ENCODE results near the gene PSTK.

The PSTK gene

GRCh38 chr10:123004298-123004697 is 24.1 kb downstream of the PSTK start:
- Mint-ChIP-seq H3K27ac (no peak overlapping the region), H3K4me1 (ENCODE audit: low read depth) (peaks cover 64% of the 10 kb centered on the region), H3K9me3 (no peaks in the 10 kb centered on the region), H3K4me3 (no peak overlapping the region), H3K36me3 (ENCODE audit: low read depth) (peaks cover 19% of the 10 kb centered on the region), H3K27me3 (no peaks in the 10 kb centered on the region)

DNA sequence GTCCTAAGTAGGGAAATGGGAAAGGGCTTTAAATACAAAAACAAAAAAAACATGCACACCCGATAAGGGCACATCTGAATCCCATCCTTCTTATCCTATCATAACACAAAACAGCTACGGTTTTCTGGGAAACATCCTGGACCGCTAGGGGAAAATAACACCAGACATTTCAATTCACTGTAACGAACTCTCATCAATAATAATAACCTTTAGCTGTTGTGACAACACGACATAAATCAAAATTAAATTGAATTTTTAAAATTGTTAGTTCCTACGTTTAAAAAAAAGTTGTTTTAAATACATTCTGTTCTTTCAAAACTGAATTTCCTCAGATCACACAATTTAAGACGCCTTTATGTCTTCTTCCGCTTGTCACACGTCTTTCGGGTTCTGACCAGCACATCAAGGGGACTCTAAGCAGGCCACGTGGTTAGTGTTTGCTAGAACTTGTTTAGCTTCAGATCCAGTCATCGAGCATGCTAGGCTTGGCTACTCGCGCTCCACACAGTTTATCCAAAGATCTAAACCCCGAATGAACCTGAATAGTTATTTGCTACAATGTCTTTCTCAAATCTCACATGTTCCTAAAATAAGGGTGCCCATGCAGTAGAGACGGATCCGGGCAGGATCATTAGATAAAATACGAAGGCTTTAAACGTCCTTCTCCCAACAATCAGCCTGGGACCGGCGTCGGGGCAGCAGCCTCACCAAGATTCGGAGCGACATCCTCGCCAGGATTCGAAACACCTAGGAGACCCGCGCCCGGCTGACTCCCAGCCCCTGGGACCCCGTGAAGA is 27.6 kb downstream of the PSTK start:
- Mint-ChIP-seq H3K4me1 (ENCODE audit: low read depth) (peaks cover 59% of the 10 kb centered on the region), H3K36me3 (ENCODE audit: low read depth) (peaks cover 13% of the 10 kb centered on the region), H3K9me3 (no peaks in the 10 kb centered on the region), H3K27me3 (no peaks in the 10 kb centered on the region), H3K27ac (peak overlapping the region; percentile 99), H3K4me3 (peak overlapping the region; percentile 100)

DNA sequence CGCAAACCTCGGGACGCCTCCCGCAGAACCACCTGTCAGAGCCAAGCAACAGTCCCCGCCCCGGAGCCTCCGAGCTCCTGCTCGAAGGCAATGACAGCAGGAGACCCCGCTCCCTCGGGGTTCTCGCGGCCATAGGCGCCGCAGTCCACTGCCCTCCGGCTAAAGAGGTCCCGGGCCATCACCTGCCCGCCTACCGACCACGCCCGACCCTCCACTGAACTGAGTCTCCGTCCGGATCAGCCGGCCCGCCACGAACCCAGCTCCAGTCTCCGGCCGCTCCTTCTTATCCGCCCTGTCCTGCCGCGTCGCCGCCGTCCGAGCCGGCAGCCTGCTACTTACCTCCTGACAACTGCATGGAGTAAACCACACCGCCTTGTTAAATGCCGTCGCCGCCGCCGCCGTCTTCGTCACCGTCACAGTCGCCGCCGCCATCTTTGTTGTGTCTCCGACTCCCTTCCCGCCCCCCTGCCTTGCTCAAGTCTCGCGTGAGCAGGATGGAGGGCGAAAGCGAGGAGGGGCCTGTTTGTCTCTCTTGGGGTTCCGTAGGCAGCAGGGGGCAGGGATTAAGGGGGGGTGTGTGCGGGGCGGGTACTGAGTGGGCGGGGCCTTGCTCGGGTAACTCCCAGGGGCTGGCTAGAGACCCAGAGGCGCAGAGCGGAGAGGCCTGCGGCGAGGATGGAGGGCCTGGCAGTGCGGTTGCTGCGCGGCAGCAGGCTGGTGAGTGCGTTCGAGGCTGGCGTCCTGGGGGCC is 28.3 kb downstream of the PSTK start, which contains the start of the genes ACADSB and IKZF5:
TSS of gene ACADSB (plus strand) at position 652 of the 750 bp plus-strand sequence. CDS start at position 676, 24 bp downstream.
TSS of gene IKZF5 (minus strand) at position 441 of the 750 bp plus-strand sequence. CDS start 10,170 bp downstream, outside the sequence.
- H3K36me3 Mint-ChIP-seq (ENCODE audit: low read depth) = peaks cover 13% of the 10 kb centered on the region
- no peaks in the 10 kb centered on the region for H3K9me3 Mint-ChIP-seq
- H3K4me1 Mint-ChIP-seq (ENCODE audit: low read depth) = peaks cover 58% of the 10 kb centered on the region
- peak within 1 kb of the TSS; percentile 99 for H3K27ac Mint-ChIP-seq
- H3K4me3 Mint-ChIP-seq = peak within 1 kb of the TSS; percentile 100
- no peaks in the 10 kb centered on the region for H3K27me3 Mint-ChIP-seq

DNA sequence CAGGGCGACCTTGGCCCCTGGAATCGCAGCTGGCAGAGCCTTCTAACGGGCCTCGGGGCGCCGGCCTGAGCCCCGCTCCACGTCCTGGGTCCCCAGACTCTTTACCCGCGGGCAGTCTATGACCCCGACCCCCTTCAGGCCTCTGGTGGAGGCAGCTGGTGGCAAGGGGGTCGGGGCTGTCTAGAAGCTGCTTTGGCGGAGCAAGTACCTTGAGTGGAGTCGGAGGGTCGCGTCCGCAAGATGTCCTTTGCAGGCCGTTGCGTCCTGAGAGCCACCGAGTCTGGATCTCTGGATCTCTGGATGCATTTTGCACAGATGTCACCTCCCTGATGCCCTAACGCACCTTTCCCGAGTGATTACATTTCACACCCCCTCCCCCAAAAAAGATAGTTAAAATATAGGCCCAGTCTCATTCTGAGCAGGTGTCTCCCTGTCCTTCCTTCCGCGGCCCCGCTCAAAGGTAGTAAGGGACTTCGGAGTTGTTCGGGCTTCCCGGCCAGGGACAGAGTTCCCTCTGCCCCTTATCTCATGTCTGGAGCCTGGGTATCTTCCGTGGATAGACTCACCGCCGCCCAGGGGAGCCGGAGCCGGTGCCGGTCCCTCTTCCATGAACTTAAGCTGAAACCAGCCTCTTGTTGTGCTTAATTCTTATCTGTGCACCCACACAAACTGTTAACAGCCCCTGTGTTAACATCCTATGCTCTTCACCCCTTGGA is 29.1 kb downstream of the PSTK start:
- H3K4me1 Mint-ChIP-seq (ENCODE audit: low read depth) = peaks cover 51% of the 10 kb centered on the region

DNA sequence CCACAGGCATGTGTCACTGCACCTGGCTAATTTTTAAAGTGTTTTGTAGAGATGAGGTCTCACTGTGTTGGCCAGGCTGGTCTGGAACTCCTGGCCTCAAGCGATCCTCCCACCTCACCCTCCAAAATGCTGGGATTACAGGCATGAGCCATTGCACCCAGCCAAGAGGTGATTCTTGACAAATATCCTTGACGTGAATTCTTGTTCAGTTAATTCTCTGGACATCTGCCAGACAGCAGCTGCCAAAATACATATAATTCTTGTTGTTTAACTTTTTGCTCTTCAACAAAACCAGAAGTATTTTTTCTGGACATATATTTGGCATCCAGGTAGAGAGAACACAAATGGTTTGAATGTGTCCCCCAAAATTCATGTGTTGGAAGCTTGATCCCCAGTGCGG is 31.8 kb downstream of the PSTK start:
- Mint-ChIP-seq H3K9me3 (no peaks in the 10 kb centered on the region), H3K4me3 (no peak overlapping the region), H3K27ac (no peak overlapping the region), H3K27me3 (no peaks in the 10 kb centered on the region), H3K36me3 (ENCODE audit: low read depth) (peaks cover 13% of the 10 kb centered on the region), H3K4me1 (ENCODE audit: low read depth) (peaks cover 31% of the 10 kb centered on the region)

More for the DNA sequence above, 29.1 kb downstream of the PSTK start:
- H3K36me3 Mint-ChIP-seq (ENCODE audit: low read depth) = peaks cover 13% of the 10 kb centered on the region
- no peaks in the 10 kb centered on the region for H3K27me3 Mint-ChIP-seq
- H3K9me3 Mint-ChIP-seq = no peaks in the 10 kb centered on the region
- H3K27ac Mint-ChIP-seq = peak overlapping the region; percentile 99
- H3K4me3 Mint-ChIP-seq = peak overlapping the region; percentile 100

DNA sequence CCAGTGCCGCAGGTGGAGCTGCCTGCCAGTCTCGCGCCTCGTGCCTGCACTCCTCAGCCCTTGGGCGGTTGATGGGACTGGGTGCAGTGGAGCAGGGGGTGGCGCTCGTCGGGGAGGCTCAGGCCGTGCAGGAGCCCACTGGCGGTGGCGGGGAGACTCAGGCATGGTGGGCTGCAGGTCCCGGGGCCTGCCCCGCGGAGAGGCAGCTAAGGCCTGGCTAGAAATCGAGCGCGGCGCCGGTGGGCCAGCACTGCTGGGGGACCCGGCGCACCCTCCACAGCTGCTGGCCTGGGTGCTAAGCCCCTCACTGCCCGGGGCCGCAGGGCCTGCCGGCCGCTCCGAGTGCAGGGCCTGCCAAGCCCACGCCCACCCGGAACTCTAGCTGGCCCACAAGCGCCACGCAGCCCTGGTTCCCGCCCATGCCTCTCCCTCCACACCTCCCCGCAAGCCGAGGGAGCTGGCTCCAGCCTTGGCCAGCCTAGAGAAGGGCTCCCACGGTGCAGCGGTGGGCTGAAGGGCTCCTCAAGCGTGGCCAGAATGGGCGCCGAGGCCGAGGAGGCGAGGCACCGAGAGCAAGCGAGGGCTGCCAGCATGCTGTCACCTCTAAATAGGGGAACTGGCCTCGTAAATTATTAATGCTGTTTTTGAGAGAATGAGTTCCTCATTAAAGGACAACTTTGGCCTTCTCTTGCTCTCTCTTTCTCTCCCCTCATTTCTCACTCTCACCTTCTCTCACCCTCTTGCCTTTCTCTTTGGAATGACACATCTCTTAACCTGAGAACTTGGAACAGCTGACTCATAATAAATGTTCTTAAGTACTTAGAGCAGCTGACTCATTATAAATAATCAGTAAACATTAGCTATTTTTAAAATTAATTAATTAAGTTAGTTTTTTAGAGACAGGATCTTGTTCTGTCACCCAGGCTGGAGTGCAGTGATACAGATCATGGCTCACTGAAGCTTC is 33.5 kb downstream of the PSTK start:
- H3K27ac Mint-ChIP-seq = no peak overlapping the region
- H3K27me3 Mint-ChIP-seq = no peaks in the 10 kb centered on the region
- no peaks in the 10 kb centered on the region for H3K9me3 Mint-ChIP-seq
- no peak overlapping the region for H3K4me3 Mint-ChIP-seq
- peaks cover 9% of the 10 kb centered on the region for H3K36me3 Mint-ChIP-seq (ENCODE audit: low read depth)
- peaks cover 19% of the 10 kb centered on the region for H3K4me1 Mint-ChIP-seq (ENCODE audit: low read depth)

- H3K27me3 Mint-ChIP-seq = no peaks in the 10 kb centered on the region
- no peak overlapping the region for H3K4me3 Mint-ChIP-seq
- peaks cover 13% of the 10 kb centered on the region for H3K4me1 Mint-ChIP-seq (ENCODE audit: low read depth)
- peaks cover 9% of the 10 kb centered on the region for H3K36me3 Mint-ChIP-seq (ENCODE audit: low read depth)
- no peak overlapping the region for H3K27ac Mint-ChIP-seq
- no peaks in the 10 kb centered on the region for H3K9me3 Mint-ChIP-seq
These were observed 34.6 kb downstream of the PSTK start for GRCh38 chr10:123014772-123015171.

DNA sequence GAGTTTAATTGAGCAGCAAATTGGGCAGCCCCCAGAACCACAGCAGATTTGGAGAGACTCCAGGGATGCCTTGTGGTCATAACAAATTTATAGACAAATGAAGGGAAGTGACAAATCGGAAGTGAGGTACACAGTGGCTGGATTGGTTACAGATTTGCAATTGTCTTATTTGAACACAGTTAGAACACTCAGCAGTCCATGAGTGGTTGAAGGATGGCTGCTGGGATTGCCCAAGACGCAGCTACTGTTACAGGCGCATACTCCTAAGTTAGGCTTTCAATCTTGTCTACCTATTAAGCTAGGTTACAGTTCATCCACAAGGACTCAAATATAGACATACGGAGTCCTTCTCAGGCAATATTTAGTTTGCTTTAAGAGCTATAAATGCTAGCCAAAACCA is 36.0 kb downstream of the PSTK start:
- H3K9me3 Mint-ChIP-seq = no peaks in the 10 kb centered on the region
- no peak overlapping the region for H3K27ac Mint-ChIP-seq

GRCh38 chr10:123017421-123018165 is 37.4 kb downstream of the PSTK start:
- Mint-ChIP-seq H3K27ac (no peak overlapping the region), H3K4me1 (ENCODE audit: low read depth) (no peaks in the 10 kb centered on the region), H3K27me3 (no peaks in the 10 kb centered on the region), H3K4me3 (no peak overlapping the region), H3K36me3 (ENCODE audit: low read depth) (peaks cover 1% of the 10 kb centered on the region), H3K9me3 (no peaks in the 10 kb centered on the region)

More for the DNA sequence above, 36.0 kb downstream of the PSTK start:
- H3K4me3 Mint-ChIP-seq = no peak overlapping the region
- no peaks in the 10 kb centered on the region for H3K27me3 Mint-ChIP-seq
- H3K36me3 Mint-ChIP-seq (ENCODE audit: low read depth) = peaks cover 9% of the 10 kb centered on the region
- no peaks in the 10 kb centered on the region for H3K4me1 Mint-ChIP-seq (ENCODE audit: low read depth)

DNA sequence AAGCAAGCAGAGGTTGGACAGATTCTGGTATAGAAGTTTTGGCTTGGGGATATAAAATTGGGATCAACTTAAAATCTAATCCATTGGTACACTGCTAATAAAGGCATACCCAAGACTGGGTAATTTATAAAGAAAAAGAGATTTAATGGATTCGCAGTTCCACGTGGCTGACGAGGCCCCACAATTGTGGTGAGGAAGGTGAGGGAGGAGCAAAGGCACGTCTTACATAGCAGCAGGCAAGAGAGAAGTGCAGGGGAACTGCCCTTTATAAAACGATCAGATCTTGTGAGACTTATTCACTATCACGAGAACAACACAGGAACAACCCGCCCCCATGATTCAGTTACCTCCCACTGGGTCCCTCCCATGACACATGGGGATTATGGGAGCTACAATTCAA is 38.3 kb downstream of the PSTK start:
- H3K36me3 Mint-ChIP-seq (ENCODE audit: low read depth) = no peaks in the 10 kb centered on the region
- no peak overlapping the region for H3K27ac Mint-ChIP-seq
- H3K27me3 Mint-ChIP-seq = no peaks in the 10 kb centered on the region
- H3K9me3 Mint-ChIP-seq = no peaks in the 10 kb centered on the region
- H3K4me1 Mint-ChIP-seq (ENCODE audit: low read depth) = no peaks in the 10 kb centered on the region
- H3K4me3 Mint-ChIP-seq = no peak overlapping the region

DNA sequence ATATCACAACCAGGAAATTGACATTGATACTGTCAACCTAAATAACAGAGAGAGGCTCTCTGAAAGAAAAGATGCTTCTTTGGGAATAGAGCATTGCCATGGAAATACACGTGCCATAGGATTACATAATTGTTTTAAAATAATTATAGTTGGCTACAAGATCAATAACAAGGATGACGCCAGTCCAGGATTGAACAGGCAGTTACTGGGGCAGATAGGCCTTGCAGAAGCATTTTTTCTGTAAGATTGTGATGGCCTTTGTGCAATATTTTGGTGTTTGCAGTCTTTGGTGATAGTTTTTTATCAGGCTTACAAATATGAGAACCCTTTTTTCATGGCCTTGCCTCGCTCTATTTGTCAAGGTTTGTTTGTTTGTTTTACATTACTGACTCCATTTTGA is 39.1 kb downstream of the PSTK start:
- Mint-ChIP-seq H3K27ac (no peak overlapping the region), H3K4me1 (ENCODE audit: low read depth) (no peaks in the 10 kb centered on the region), H3K4me3 (no peak overlapping the region), H3K27me3 (no peaks in the 10 kb centered on the region), H3K36me3 (ENCODE audit: low read depth) (no peaks in the 10 kb centered on the region), H3K9me3 (no peaks in the 10 kb centered on the region)

GRCh38 chr10:123019941-123020703 is 39.9 kb downstream of the PSTK start:
- H3K9me3 Mint-ChIP-seq = no peaks in the 10 kb centered on the region
- no peaks in the 10 kb centered on the region for H3K27me3 Mint-ChIP-seq
- H3K4me1 Mint-ChIP-seq (ENCODE audit: low read depth) = no peaks in the 10 kb centered on the region
- H3K27ac Mint-ChIP-seq = no peak overlapping the region
- no peaks in the 10 kb centered on the region for H3K36me3 Mint-ChIP-seq (ENCODE audit: low read depth)
- no peak overlapping the region for H3K4me3 Mint-ChIP-seq

DNA sequence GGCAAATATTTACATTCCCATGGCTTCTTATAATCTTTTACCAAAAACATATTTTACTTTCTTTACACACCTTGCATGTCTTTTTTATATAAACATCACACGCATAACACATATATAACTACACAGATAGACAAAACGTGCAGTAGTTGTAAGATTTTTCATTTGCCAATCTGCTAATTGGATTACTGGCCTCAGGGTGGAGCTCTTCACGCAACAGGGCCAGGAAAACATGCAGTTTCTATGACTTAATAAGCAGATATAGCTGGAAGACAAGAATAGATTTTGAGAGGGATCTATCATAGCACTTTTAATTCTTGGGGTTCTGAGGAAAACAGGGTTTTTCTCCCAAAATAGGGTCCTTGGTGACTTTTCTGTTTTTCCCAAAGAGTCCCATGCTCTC is 41.3 kb downstream of the PSTK start:
- Mint-ChIP-seq H3K27ac (no peak overlapping the region), H3K36me3 (ENCODE audit: low read depth) (no peaks in the 10 kb centered on the region), H3K4me3 (no peak overlapping the region), H3K27me3 (no peaks in the 10 kb centered on the region), H3K9me3 (no peaks in the 10 kb centered on the region), H3K4me1 (ENCODE audit: low read depth) (no peaks in the 10 kb centered on the region)
